Heart left ventricle (tissue), 13 donors: Measurements from ENCODE around the gene SPAG6.

ENCODE experiments used
- POLR2A ChIP-seq, 2 donors: fragments of 450-650 bp; IDR thresholded peaks; one replicate each; pipeline ENCODE4 v1.6.1; 2017; ENCODE audit warnings: antibody characterized with exemption in 2 of 2, mild to moderate bottlenecking in 2 of 2, moderate library complexity in 2 of 2
- TF ChIP-seq, protein P1 (sequence below), 12 donors: fragments of 200-600 bp; sonication (generic) in 4 of 12; IDR thresholded peaks; one replicate each; pipeline versions ENCODE4 v1.5.0 to v1.8.0; 2018 to 2022; ENCODE audit warnings: antibody characterized with exemption in 12 of 12, mild to moderate bottlenecking in 5 of 12
- donor health status: ischemic (EF 13 %, LVEDD 7.1; RV severe dilation, severe dysfunction).
- donor health status: DM: no; HTN: yes; CAD: no.
- donor health status: DM: no; HTN: no; CAD: no.
- donor health status: ischemic (EF 25% LVEDD 6.9; RV normal size, moderate dysfunction).
- donor health status: ischemic (EF 25% LVEDD 5.7; RV mildly dilated, moderate dysfunction).
- donor health status: ischemic (EF 35%, LVEDD 5.7; RV mildly dilated, moderate dysfunction).
- donor health status: nonischemic (EF 11% LVEDD 7.7; RV severe dilation, severe dysfunction).
- donor health status: DM: yes; HTN: yes; CAD: no.
- donor health status: PGD.
- donor health status: ischemic (EF 29% LVEDD 5.4; RV normal size, mild dysfunction).
- donor health status: nonischemic (EF 23%, LVEDD 6.1; RV moderate dilation, normal function).

DNA sequence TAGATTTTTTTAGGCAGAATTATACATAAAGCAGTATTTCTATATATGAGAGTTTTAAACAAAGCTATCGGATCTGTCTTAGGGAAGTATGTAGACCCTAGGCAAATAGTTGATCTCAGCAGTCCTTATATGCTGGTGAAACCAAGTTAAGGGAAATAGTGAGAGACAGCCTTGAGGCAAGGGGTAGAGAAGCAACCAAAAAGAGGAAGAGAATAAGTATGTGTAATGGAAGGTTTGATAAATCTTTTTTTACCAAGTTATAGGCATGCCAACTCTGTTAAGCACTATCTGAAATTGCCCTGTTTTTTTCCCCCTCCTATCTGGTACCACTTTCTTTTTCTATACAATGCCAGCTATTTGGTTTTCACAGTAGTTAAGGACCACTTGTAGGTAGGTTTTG lies 19.9 kb downstream of the SPAG6 start:
- TF ChIP-seq, protein P1, sequence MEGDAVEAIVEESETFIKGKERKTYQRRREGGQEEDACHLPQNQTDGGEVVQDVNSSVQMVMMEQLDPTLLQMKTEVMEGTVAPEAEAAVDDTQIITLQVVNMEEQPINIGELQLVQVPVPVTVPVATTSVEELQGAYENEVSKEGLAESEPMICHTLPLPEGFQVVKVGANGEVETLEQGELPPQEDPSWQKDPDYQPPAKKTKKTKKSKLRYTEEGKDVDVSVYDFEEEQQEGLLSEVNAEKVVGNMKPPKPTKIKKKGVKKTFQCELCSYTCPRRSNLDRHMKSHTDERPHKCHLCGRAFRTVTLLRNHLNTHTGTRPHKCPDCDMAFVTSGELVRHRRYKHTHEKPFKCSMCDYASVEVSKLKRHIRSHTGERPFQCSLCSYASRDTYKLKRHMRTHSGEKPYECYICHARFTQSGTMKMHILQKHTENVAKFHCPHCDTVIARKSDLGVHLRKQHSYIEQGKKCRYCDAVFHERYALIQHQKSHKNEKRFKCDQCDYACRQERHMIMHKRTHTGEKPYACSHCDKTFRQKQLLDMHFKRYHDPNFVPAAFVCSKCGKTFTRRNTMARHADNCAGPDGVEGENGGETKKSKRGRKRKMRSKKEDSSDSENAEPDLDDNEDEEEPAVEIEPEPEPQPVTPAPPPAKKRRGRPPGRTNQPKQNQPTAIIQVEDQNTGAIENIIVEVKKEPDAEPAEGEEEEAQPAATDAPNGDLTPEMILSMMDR (IDR thresholded peaks at IDR 0.05), result no peak
- TF ChIP-seq POLR2A (IDR thresholded peaks at IDR 0.05), result no peak
